Transverse colon (tissue), 4 donors: ENCODE measurements around the gene ZNF549. TPM values are rescaled to one million over a fixed set of nuclear protein-coding genes. Genes with fewer than 3 reads are reported as not detected.

Experiments used
- DNase-seq: peaks from one replicate; pipeline ENCODE4 v3.0.0-alpha.2; 2019
- H3K27ac ChIP-seq, 4 donors: fragments of 200-600 bp; sonication (generic); 2 replicates each; pipeline ENCODE4 v1.5.1; 2016 to 2018; ENCODE audit warnings: inconsistent platforms in 4 of 4
- H3K27me3 ChIP-seq: fragments of 200-600 bp; sonication (generic); 2 replicates; pipeline ENCODE4 v1.5.1; 2017; ENCODE audit warnings: inconsistent platforms
- H3K36me3 ChIP-seq, 4 donors: fragments of 200-600 bp; sonication (generic); 2 replicates each; pipeline ENCODE4 v1.5.1; 2017 to 2019; ENCODE audit warnings: inconsistent platforms in 4 of 4
- H3K4me1 ChIP-seq, 4 donors: fragments of 200-600 bp; sonication (generic); 2 replicates each; pipeline ENCODE4 v1.5.1; 2017 to 2020; ENCODE audit warnings: inconsistent platforms in 4 of 4
- H3K4me3 ChIP-seq, 4 donors: fragments of 200-600 bp; sonication (generic); 1 replicate in 1 of 4; 2 replicates in 3 of 4; pipeline versions ENCODE4 v1.5.1 to v1.6.1; 2017 to 2019; ENCODE audit warnings: inconsistent platforms in 4 of 4
- H3K9me3 ChIP-seq, 2 donors: fragments of 200-600 bp; sonication (generic); 2 replicates each; pipeline ENCODE4 v1.5.1; 2017 to 2019; ENCODE audit warnings: inconsistent platforms in 2 of 2
- EP300 ChIP-seq: sonication (generic); formaldehyde crosslinking; IDR thresholded peaks from one replicate; pipeline ENCODE4 v1.6.1; 2017; ENCODE audit warnings: antibody characterized with exemption, low read depth
- POLR2A ChIP-seq: fragments of 450-650 bp; IDR thresholded peaks from one replicate; pipeline ENCODE4 v1.6.1; 2016; ENCODE audit warnings: antibody characterized with exemption, mild to moderate bottlenecking, moderate library complexity
- POLR2AphosphoS5 ChIP-seq, 3 donors: sonication (generic); formaldehyde crosslinking; IDR thresholded peaks; one replicate each; pipeline ENCODE4 v1.6.1; 2016; ENCODE audit warnings: antibody characterized with exemption in 3 of 3
- WGBS, 2 donors: methylation state at CpG; one replicate each; pipeline ENCODE4 v1.1.5; 2018; ENCODE audit warnings: low coverage in 1 of 2; 5-methylcytosine and 5-hydroxymethylcytosine counted together
- in situ Hi-C, 4 donors: fragments of 200-750 bp; cut with MboI; loops; one replicate each; pipeline versions ENCODE4 v1.15.0 to v1.15.1; 2017; ENCODE audit warnings: low sequenced_read_pairs in 3 of 4, low pct_ligation_motif_present in 1 of 4, low pct_unique_long_range_greater_than_20kb in 1 of 4
- intact Hi-C: fragments of 100-400 bp; cut with DNase I; formaldehyde crosslinking; loops from one replicate; pipeline ENCODE4 v1.15.1; 2023; ENCODE audit warnings: low total_unique reads
- total RNA-seq, 4 donors: library from RNA; depleted of rRNA; stranded (reverse); fragments of >200 nt; gene quantifications; one replicate each; pipeline ENCODE4 v1.1.0, GENCODE V29; 2016
- TF ChIP-seq, protein P1 (sequence below), 5 experiments: fragments of 200-600 bp in 3 of 5; fragments of 450-650 bp in 2 of 5; sonication (generic) in 3 of 5; IDR thresholded peaks; 1 replicate in 2 of 5; 2 replicates in 3 of 5; pipeline ENCODE4 v1.5.1; 2016 to 2017; ENCODE audit warnings: antibody characterized with exemption in 5 of 5, inconsistent platforms in 3 of 5, mild to moderate bottlenecking in 2 of 5, moderate library complexity in 1 of 5

ZNF549 gene
- total RNA-seq, 4 donors from 2014 or later, result 1.9 to 5.2 (median 4.8) TPM

DNA sequence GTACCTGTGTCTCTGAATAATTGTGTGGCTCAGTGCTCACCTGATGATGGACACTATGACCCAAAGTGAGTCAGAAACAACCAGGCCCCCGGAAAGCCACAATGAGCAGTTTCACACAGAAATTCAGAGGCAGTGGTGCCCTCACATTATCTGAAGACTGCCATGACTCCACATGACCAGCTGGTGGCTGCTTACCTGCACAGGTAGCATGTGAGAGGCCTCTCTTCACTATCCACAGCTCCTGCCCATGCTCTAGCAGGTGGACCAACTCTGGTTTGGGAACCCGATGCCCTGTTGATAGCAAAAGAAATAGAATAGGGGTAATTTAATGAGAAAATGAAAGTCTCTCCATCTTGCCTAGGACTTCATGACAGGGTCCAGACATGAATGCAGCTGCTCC is 25.3 kb downstream of the ZNF549 start:
- 100% methylated on average over 2 of the region's 2 CpGs; no CpG with 5 or more reads in 1 of the 2 donors for WGBS, 2 donors
- no peak for DNase-seq
- Histone ChIP-seq H3K27me3 (no peaks in the 10 kb centered on the region), H3K36me3 (peaks cover 7 to 86% (median 49%) of the 10 kb centered on the region in 4 donors), H3K4me3 (no peak overlapping the region), H3K4me1 (no peaks in the 10 kb centered on the region), H3K9me3 (peaks cover 37 to 79% of the 10 kb centered on the region in 2 donors), H3K27ac (no peak overlapping the region)
- TF ChIP-seq POLR2AphosphoS5 (IDR thresholded peaks at IDR 0.05) (no peak), EP300 (no peak), POLR2A (no peak)
- TF ChIP-seq, protein P1, sequence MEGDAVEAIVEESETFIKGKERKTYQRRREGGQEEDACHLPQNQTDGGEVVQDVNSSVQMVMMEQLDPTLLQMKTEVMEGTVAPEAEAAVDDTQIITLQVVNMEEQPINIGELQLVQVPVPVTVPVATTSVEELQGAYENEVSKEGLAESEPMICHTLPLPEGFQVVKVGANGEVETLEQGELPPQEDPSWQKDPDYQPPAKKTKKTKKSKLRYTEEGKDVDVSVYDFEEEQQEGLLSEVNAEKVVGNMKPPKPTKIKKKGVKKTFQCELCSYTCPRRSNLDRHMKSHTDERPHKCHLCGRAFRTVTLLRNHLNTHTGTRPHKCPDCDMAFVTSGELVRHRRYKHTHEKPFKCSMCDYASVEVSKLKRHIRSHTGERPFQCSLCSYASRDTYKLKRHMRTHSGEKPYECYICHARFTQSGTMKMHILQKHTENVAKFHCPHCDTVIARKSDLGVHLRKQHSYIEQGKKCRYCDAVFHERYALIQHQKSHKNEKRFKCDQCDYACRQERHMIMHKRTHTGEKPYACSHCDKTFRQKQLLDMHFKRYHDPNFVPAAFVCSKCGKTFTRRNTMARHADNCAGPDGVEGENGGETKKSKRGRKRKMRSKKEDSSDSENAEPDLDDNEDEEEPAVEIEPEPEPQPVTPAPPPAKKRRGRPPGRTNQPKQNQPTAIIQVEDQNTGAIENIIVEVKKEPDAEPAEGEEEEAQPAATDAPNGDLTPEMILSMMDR (IDR thresholded peaks at IDR 0.05), result no peak
- intact Hi-C loops (no loop called here), in situ Hi-C loops (no loop called here)

DNA sequence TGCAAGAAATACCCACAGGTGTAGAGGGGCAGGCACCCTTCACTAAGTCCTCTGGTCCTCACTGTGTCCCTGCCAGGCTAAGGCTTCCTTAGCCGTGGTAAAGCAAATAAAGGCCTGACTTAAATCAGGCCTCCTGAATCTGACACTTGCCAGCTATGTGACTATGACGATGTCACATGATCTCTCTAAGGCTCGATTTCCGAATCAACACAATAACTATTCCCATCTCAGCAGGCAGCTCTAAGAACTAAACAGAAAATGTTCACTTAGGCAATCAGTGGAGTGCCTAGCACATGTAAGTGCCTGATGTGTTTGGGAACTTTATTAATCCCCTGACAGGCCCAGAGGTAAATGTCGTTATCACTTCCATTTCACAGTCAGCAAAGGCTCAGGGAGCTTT is 30.5 kb downstream of the ZNF549 start:
- no peak overlapping the region for H3K4me3 ChIP-seq
- H3K4me1 ChIP-seq, result peaks cover 0 to 17% (median 12%) of the 10 kb centered on the region in 4 donors
- H3K27me3 ChIP-seq, result no peaks in the 10 kb centered on the region
- WGBS, 2 donors, result 90 to 95% methylated on average over 2 to 5 of the region's 5 CpGs
- intact Hi-C loops, result no loop called here
- peaks cover 0 to 35% (median 17%) of the 10 kb centered on the region in 4 donors for H3K36me3 ChIP-seq
- TF ChIP-seq POLR2AphosphoS5 (IDR thresholded peaks at IDR 0.05), result no peak
- TF ChIP-seq EP300, result no peak
- TF ChIP-seq, protein P1 (IDR thresholded peaks at IDR 0.05), result no peak
- TF ChIP-seq POLR2A, result no peak
- no peak for DNase-seq
- in situ Hi-C loops, result no loop called here
- peaks cover 14 to 47% of the 10 kb centered on the region in 2 donors for H3K9me3 ChIP-seq
- H3K27ac ChIP-seq, result no peak overlapping the region

DNA sequence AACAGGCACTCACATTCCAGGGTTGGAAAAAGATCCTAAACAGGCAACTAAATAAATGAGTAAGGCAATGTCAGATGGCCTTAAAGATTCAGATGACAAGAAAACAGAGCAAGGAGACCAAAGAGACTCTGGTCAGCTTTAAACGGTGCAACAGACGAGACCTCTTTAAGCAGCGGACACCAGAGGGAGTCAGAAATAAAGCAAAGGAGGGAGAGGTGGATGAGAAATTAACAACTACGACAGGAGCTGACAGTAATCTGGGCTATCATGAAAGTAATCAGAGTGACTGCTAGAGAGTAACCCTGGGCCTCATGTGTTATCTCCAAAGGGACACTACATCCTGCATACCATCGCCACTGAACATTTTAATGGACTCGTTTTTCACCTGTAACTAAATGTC is 31.4 kb downstream of the ZNF549 start:
- Histone ChIP-seq H3K36me3 (peaks cover 0 to 27% (median 13%) of the 10 kb centered on the region in 4 donors), H3K9me3 (peaks cover 12 to 44% of the 10 kb centered on the region in 2 donors), H3K4me3 (peak overlapping the region in 2 of 4 donors; percentile 93), H3K27me3 (no peaks in the 10 kb centered on the region), H3K4me1 (peaks cover 0 to 17% (median 12%) of the 10 kb centered on the region in 4 donors), H3K27ac (no peak overlapping the region)
- DNase-seq, result no peak
- TF ChIP-seq POLR2A (no peak), EP300 (no peak), POLR2AphosphoS5 (IDR thresholded peaks at IDR 0.05) (no peak)
- TF ChIP-seq, protein P1 (IDR thresholded peaks at IDR 0.05), result no peak
- WGBS, 2 donors, result 38% methylated on average over 5 to 6 of the region's 6 CpGs
- in situ Hi-C loops, result no loop called here
- intact Hi-C loops, result no loop called here

DNA sequence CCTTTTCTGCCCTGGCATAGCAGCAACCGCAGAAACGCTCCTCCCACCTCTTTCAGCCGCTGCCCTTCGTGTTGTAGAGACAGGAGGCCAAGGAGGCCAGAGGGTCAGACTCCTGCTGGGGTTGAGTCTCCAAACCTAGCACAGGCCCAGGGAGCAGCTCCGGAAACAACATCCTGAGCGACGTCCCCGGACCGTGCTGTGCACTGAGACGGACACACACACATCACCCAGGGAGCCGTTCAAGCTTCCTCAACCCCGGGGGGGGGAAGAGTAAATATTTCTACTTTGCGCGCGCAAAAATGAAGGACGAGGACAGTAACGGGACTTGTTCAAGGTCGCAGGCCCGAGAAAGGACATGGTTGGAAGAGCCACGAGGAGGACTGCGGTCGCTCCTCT is 31.9 kb downstream of the ZNF549 start:
- H3K36me3 ChIP-seq, result peaks cover 0 to 23% (median 11%) of the 10 kb centered on the region in 4 donors
- intact Hi-C loops, result no loop called here
- TF ChIP-seq POLR2A (no peak), EP300 (no peak), POLR2AphosphoS5 (IDR thresholded peaks at IDR 0.05) (no peak)
- TF ChIP-seq, protein P1 (IDR thresholded peaks at IDR 0.05), result no peak
- peak overlapping the region; percentile 59 to 78 (median 68) for H3K27ac ChIP-seq
- peaks cover 13 to 41% of the 10 kb centered on the region in 2 donors for H3K9me3 ChIP-seq
- peaks cover 0 to 17% (median 12%) of the 10 kb centered on the region in 4 donors for H3K4me1 ChIP-seq
- in situ Hi-C loops, result no loop called here
- WGBS, 2 donors, result 1% methylated on average over 22 of the region's 22 CpGs; no CpG with 5 or more reads in 1 of the 2 donors
- DNase-seq, result peak; percentile 10
- H3K4me3 ChIP-seq, result peak overlapping the region; percentile 92 to 96 (median 93)
- H3K27me3 ChIP-seq, result no peaks in the 10 kb centered on the region
